Kidney epithelial cell (primary cell): ENCODE results near the gene YWHAG. TPM values are rescaled to one million over a fixed set of nuclear protein-coding genes. Genes with fewer than 3 reads are reported as not detected.

Experiments
- DNase-seq: peaks from one replicate; pipeline ENCODE4 v3.0.0-alpha.2; 2010; ENCODE audit warnings: low read depth
- H3K27me3 ChIP-seq: 2 replicates; pipeline ENCODE4 v1.6.0; 2011; ENCODE audit warnings: low read length; ENCODE audit not compliant: control insufficient read depth, insufficient read depth
- H3K36me3 ChIP-seq: 2 replicates; pipeline ENCODE4 v1.5.1; 2011; ENCODE audit warnings: low read length; ENCODE audit not compliant: control insufficient read depth, insufficient read depth
- H3K4me3 ChIP-seq: 2 replicates; pipeline ENCODE4 v1.5.1; 2011; ENCODE audit warnings: low read depth, mild to moderate bottlenecking, control low read depth, low read length
- total RNA-seq: library from RNA; depleted of rRNA; stranded (reverse); fragments of >200 nt; gene quantifications from 2 replicates; pipeline ENCODE4 v1.2.3, GENCODE V29; 2015
- TF ChIP-seq, protein P1 (sequence below): IDR thresholded peaks from 2 replicates; pipeline ENCODE4 v1.5.1; 2011; ENCODE audit warnings: mild to moderate bottlenecking, moderate library complexity, low read length, control low read depth, inconsistent platforms; ENCODE audit not compliant: insufficient read depth, poor library complexity, severe bottlenecking

The YWHAG gene
- total RNA-seq, 1 donor from 2014 or later: 115 TPM

DNA sequence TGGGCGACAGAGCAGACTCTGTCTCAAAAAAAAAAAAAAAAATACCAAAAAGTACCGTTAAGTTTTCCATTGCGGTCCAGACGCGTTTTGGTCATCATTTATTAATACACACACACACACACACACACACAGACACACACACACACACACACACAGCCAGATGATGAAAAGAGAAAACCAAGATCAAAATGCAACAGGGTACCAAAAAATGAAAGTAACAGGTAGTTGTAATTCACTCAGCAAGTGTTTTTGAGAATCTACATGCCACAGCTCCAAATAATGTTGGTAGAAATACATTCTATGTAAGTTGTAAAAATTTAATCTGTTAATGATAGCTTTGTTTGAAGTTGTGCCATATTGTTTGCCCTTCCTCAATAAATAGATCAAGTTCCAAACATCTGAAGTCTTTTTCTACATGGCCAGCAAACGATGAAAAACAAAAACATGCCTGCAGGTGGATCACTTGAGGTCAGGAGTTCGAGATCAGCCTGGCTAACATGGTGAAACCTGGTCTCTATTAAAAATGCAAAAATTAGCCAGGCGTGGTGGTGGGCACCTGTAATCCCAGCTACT, 9.4 kb downstream of the YWHAG start:
- no peaks in the 10 kb centered on the region for H3K27me3 ChIP-seq
- no peak overlapping the region for H3K4me3 ChIP-seq
- DNase-seq: no peak
- TF ChIP-seq, protein P1, sequence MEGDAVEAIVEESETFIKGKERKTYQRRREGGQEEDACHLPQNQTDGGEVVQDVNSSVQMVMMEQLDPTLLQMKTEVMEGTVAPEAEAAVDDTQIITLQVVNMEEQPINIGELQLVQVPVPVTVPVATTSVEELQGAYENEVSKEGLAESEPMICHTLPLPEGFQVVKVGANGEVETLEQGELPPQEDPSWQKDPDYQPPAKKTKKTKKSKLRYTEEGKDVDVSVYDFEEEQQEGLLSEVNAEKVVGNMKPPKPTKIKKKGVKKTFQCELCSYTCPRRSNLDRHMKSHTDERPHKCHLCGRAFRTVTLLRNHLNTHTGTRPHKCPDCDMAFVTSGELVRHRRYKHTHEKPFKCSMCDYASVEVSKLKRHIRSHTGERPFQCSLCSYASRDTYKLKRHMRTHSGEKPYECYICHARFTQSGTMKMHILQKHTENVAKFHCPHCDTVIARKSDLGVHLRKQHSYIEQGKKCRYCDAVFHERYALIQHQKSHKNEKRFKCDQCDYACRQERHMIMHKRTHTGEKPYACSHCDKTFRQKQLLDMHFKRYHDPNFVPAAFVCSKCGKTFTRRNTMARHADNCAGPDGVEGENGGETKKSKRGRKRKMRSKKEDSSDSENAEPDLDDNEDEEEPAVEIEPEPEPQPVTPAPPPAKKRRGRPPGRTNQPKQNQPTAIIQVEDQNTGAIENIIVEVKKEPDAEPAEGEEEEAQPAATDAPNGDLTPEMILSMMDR: no peak
- H3K36me3 ChIP-seq: peaks cover 4% of the 10 kb centered on the region

GRCh38 chr7:76347710-76348109, 11.1 kb downstream of the YWHAG start:
- H3K36me3 ChIP-seq: peaks cover 4% of the 10 kb centered on the region

GRCh38 chr7:76346778-76347177, 12.0 kb downstream of the YWHAG start:
- Histone ChIP-seq H3K36me3 (peaks cover 4% of the 10 kb centered on the region), H3K27me3 (no peaks in the 10 kb centered on the region), H3K4me3 (no peak overlapping the region)
- TF ChIP-seq, protein P1: no peak
- DNase-seq: no peak

More at GRCh38 chr7:76347710-76348109, 11.1 kb downstream of the YWHAG start:
- Histone ChIP-seq H3K4me3 (no peak overlapping the region), H3K27me3 (no peaks in the 10 kb centered on the region)
- TF ChIP-seq, protein P1: no peak
- DNase-seq: no peak

DNA sequence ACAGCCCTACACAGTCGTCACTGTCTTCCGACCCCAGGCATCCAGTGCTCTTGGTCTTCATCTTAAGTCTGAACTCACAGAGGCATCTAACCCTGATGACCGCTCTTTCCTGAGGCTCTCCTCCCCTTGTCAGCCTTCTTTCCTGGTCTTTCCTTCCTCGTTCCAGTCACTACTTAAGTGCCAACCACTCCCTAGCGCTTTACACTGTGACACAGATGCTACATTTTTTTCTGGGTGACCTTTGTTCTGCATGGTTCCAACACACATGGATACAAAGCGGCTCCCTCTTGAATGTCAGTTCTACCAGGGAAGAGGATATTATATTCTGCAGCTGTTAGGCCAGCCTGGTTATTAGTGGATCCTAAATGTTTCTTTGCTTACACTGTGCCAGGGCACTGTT, 12.7 kb downstream of the YWHAG start:
- DNase-seq: no peak
- Histone ChIP-seq H3K27me3 (no peaks in the 10 kb centered on the region), H3K4me3 (no peak overlapping the region), H3K36me3 (peaks cover 4% of the 10 kb centered on the region)
- TF ChIP-seq, protein P1: no peak

DNA sequence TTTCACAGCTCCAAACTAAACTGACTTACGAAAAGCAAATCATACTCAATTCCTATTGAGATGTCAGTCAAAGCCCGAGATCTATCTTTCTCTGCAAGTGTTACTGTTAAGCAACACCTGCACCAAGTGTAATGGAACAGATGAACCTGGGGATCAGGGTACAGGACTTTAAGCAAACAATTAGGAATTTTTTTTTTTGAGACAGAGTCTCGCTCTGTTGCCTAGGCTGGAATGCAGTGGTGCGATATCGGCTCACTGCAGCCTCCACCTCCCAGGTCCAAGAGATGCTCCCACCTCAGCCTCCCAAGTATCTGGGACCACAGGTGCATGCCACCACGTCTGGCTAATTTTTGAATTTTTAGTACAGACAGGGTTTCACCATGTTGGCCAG, 14.9 kb downstream of the YWHAG start:
- no peak for DNase-seq
- TF ChIP-seq, protein P1: no peak
- no peaks in the 10 kb centered on the region for H3K27me3 ChIP-seq
- H3K36me3 ChIP-seq: peaks cover 4% of the 10 kb centered on the region
- H3K4me3 ChIP-seq: no peak overlapping the region

DNA sequence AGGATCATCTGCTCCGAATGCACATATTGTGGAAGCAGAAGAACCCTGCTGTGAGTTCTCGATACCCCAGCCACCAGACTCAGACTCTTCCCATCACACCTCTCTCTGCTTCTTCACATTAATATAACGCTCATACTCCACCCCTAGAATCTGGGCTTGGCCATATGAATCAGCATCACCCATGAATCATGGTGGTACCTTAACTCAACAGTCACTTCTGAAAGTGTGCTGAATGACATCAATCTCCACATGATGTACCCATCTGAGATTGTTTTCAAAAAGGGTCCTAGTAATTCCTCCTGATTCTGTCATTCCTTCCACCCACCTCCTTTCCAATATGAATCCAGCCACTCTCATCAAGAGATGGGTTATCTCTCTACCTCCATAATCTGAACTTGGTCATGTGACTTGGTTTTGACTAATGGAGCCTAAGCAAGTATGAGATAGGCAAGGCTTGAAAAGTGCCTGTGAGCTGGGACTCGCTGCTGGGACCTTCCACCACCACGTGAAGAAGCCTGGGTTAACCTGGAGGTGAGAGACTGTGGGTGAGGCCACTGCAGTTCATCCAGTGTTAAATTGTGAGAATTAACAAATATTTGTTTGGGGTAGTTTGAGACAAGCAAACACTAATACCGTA, 15.4 kb downstream of the YWHAG start:
- DNase-seq: no peak
- no peaks in the 10 kb centered on the region for H3K27me3 ChIP-seq
- peaks cover 4% of the 10 kb centered on the region for H3K36me3 ChIP-seq
- TF ChIP-seq, protein P1: no peak
- H3K4me3 ChIP-seq: no peak overlapping the region
